ENCODE measurements around the gene TCF12. TPM values are rescaled to one million over a fixed set of nuclear protein-coding genes. Genes with fewer than 3 reads are reported as not detected.

TCF12 gene
- polyA plus RNA-seq, 1 donor (not counting 4 experiments of a cell fraction or from before 2014, with no cell fraction given): 48.3 TPM

GRCh38 chr15:57234156-57234555 is 315.7 kb downstream of the TCF12 start:
- FAIRE-seq (no peak), DNase-seq (ENCODE audit: low read depth, low spot score) (no peak)
- H3K4me1 ChIP-seq (ENCODE audit: control insufficient read depth, extremely low read depth, insufficient read depth, low read length): no peaks in the 10 kb centered on the region
- H2AFZ ChIP-seq (ENCODE audit: control insufficient read depth, low read length): no peak overlapping the region
- H3K79me2 ChIP-seq (ENCODE audit: control insufficient read depth, insufficient read depth, low read length): no peaks in the 10 kb centered on the region
- no peaks in the 10 kb centered on the region for H4K20me1 ChIP-seq (ENCODE audit: control insufficient read depth, extremely low read depth, insufficient read depth, low read length)
- TF ChIP-seq EZH2 (IDR thresholded peaks at IDR 0.05; ENCODE audit: low read length): no peak
- TF ChIP-seq CTCF (optimal IDR thresholded peaks at IDR 0.05 in 1 of 3, IDR thresholded peaks at IDR 0.05 in 1 of 3, conservative IDR thresholded peaks at IDR 0.05 in 1 of 3; ENCODE audit: extremely low read depth in 1 of 3, insufficient read depth in 2 of 3, low read length in 3 of 3): no peak
- no peak overlapping the region for H3K27ac ChIP-seq (ENCODE audit: control insufficient read depth, insufficient read depth, low read length)
- no peaks in the 10 kb centered on the region for H3K27me3 ChIP-seq (ENCODE audit: control insufficient read depth, extremely low read depth, insufficient read depth, low read length)
- H3K4me2 ChIP-seq (ENCODE audit: control insufficient read depth, extremely low read depth, insufficient read depth, low read depth, low read length): no peak overlapping the region
- no peaks in the 10 kb centered on the region for H3K9me3 ChIP-seq (ENCODE audit: control insufficient read depth, low read depth, low read length)
- no peak overlapping the region for H3K9ac ChIP-seq (ENCODE audit: control insufficient read depth, extremely low read depth, insufficient read depth, low read length)
- peaks cover 6% of the 10 kb centered on the region in 2 experiments for H3K36me3 ChIP-seq (ENCODE audit: control insufficient read depth in 2 of 2, extremely low read depth in 1 of 2, insufficient read depth in 2 of 2, low read length in 2 of 2)
- H3K4me3 ChIP-seq (ENCODE audit: control insufficient read depth in 2 of 3, extremely low read depth in 1 of 3, insufficient read depth in 2 of 3, low read depth in 1 of 3, low read length in 3 of 3): no peak overlapping the region
- dilution Hi-C loops (cut with MboI; ENCODE audit: extremely low pct_ligation_motif_present, low sequenced_read_pairs): no loop called here
- H3K9me1 ChIP-seq (ENCODE audit: control insufficient read depth, extremely low read depth, insufficient read depth, low read length): no peaks in the 10 kb centered on the region

- Histone ChIP-seq H3K9me1 (ENCODE audit: control insufficient read depth, extremely low read depth, insufficient read depth, low read length) (no peaks in the 10 kb centered on the region), H3K4me1 (ENCODE audit: control insufficient read depth, extremely low read depth, insufficient read depth, low read length) (no peaks in the 10 kb centered on the region), H3K27ac (ENCODE audit: control insufficient read depth, insufficient read depth, low read length) (no peak overlapping the region), H3K4me3 (ENCODE audit: control insufficient read depth in 2 of 3, extremely low read depth in 1 of 3, insufficient read depth in 2 of 3, low read depth in 1 of 3, low read length in 3 of 3) (no peak overlapping the region), H3K4me2 (ENCODE audit: control insufficient read depth, extremely low read depth, insufficient read depth, low read depth, low read length) (no peak overlapping the region), H3K79me2 (ENCODE audit: control insufficient read depth, insufficient read depth, low read length) (no peaks in the 10 kb centered on the region), H3K9ac (ENCODE audit: control insufficient read depth, extremely low read depth, insufficient read depth, low read length) (no peak overlapping the region), H2AFZ (ENCODE audit: control insufficient read depth, low read length) (no peak overlapping the region), H3K36me3 (ENCODE audit: control insufficient read depth in 2 of 2, extremely low read depth in 1 of 2, insufficient read depth in 2 of 2, low read length in 2 of 2) (peaks cover 6% of the 10 kb centered on the region in 2 experiments), H3K27me3 (ENCODE audit: control insufficient read depth, extremely low read depth, insufficient read depth, low read length) (no peaks in the 10 kb centered on the region), H3K9me3 (ENCODE audit: control insufficient read depth, low read depth, low read length) (no peaks in the 10 kb centered on the region), H4K20me1 (ENCODE audit: control insufficient read depth, extremely low read depth, insufficient read depth, low read length) (no peaks in the 10 kb centered on the region)
- FAIRE-seq (no peak), DNase-seq (ENCODE audit: low read depth, low spot score) (no peak)
- dilution Hi-C loops (cut with MboI; ENCODE audit: extremely low pct_ligation_motif_present, low sequenced_read_pairs): no loop called here
- TF ChIP-seq EZH2 (IDR thresholded peaks at IDR 0.05; ENCODE audit: low read length): no peak
- no peak for TF ChIP-seq CTCF (optimal IDR thresholded peaks at IDR 0.05 in 1 of 3, IDR thresholded peaks at IDR 0.05 in 1 of 3, conservative IDR thresholded peaks at IDR 0.05 in 1 of 3; ENCODE audit: extremely low read depth in 1 of 3, insufficient read depth in 2 of 3, low read length in 3 of 3)
Observed at GRCh38 chr15:57235186-57235585, 316.7 kb downstream of the TCF12 start.

All from keratinocyte (primary cell).